Measurements from ENCODE around the gene CYP20A1.
"Not testable (repeated sequence)": the region's sequence is repeated elsewhere in the genome, so short reads cannot be mapped to it uniquely, and the experiment has no call there.

The CYP20A1 gene

GRCh38 chr2:203238704-203239526 is at the start of gene CYP20A1:
TSS of gene CYP20A1 (plus strand) at chr2:203239018. CDS start at chr2:203239063, 45 bp downstream.
- peak; percentile 90 for DNase-seq (ENCODE audit: low read depth)

- not testable (repeated sequence) for DNase-seq (ENCODE audit: low read depth)
These were observed 48.3 kb upstream of the CYP20A1 start for GRCh38 chr2:203190547-203190946.

GRCh38 chr2:203191026-203191425 is 47.8 kb upstream of the CYP20A1 start:
- not testable (repeated sequence) for DNase-seq (ENCODE audit: low read depth)

- no peak for DNase-seq (ENCODE audit: low read depth)
These were observed 46.9 kb upstream of the CYP20A1 start for GRCh38 chr2:203191961-203192360.

GRCh38 chr2:203195331-203196036 is 43.3 kb upstream of the CYP20A1 start:
- DNase-seq (ENCODE audit: low read depth): peak; percentile 10

GRCh38 chr2:203200866-203201265 is 38.0 kb upstream of the CYP20A1 start:
- no peak for DNase-seq (ENCODE audit: low read depth)

- DNase-seq (ENCODE audit: low read depth): no peak
These were observed 37.4 kb upstream of the CYP20A1 start for GRCh38 chr2:203201426-203201825.

- no peak for DNase-seq (ENCODE audit: low read depth)
These were observed 29.3 kb upstream of the CYP20A1 start for GRCh38 chr2:203209538-203209937.

GRCh38 chr2:203225423-203226039 is 13.3 kb upstream of the CYP20A1 start:
- no peak for DNase-seq (ENCODE audit: low read depth)

GRCh38 chr2:203229674-203230073 is 9.1 kb upstream of the CYP20A1 start:
- DNase-seq (ENCODE audit: low read depth): not testable (repeated sequence)

GRCh38 chr2:203237346-203238238 is 1.2 kb upstream of the CYP20A1 start:
- no peak for DNase-seq (ENCODE audit: low read depth)

GRCh38 chr2:203238292-203238703 is 520 bp upstream of the CYP20A1 start:
- DNase-seq (ENCODE audit: low read depth): no peak

- no peak for DNase-seq (ENCODE audit: low read depth)
These were observed 1.7 kb downstream of the CYP20A1 start for GRCh38 chr2:203240491-203240890.

- no peak for DNase-seq (ENCODE audit: low read depth)
These were observed 3.7 kb downstream of the CYP20A1 start for GRCh38 chr2:203242518-203242917.

GRCh38 chr2:203246646-203247045 is 7.8 kb downstream of the CYP20A1 start:
- DNase-seq (ENCODE audit: low read depth): no peak

GRCh38 chr2:203252818-203253217 is 14.0 kb downstream of the CYP20A1 start:
- DNase-seq (ENCODE audit: low read depth): no peak

GRCh38 chr2:203253422-203254095 is 14.7 kb downstream of the CYP20A1 start:
- not testable (repeated sequence) for DNase-seq (ENCODE audit: low read depth)

- no peak for DNase-seq (ENCODE audit: low read depth)
These were observed 22.7 kb downstream of the CYP20A1 start for GRCh38 chr2:203261326-203262159.

- no peak for DNase-seq (ENCODE audit: low read depth)
These were observed 40.5 kb downstream of the CYP20A1 start for GRCh38 chr2:203279288-203279687.

GRCh38 chr2:203280428-203281064 is 41.7 kb downstream of the CYP20A1 start:
- peak; percentile 78 for DNase-seq (ENCODE audit: low read depth)
